Measurements from ENCODE around the gene GRM4. TPM values are rescaled to one million over a fixed set of nuclear protein-coding genes. Genes with fewer than 3 reads are reported as not detected.

The GRM4 gene
- total and polyA plus RNA-seq, 10 donors = 0.02 to 0.26 (median 0.09) TPM; not detected in 3

GRCh38 chr6:34082348-34082747, 63.5 kb downstream of the GRM4 start:
- Histone ChIP-seq H3K27ac (no peak overlapping the region), H3K36me3 (no peaks in the 10 kb centered on the region), H3K4me3 (no peak overlapping the region), H3K4me1 (no peaks in the 10 kb centered on the region), H3K27me3 (replicated peaks in 1 of 7) (peaks cover 0 to 18% (median 0%) of the 10 kb centered on the region in 7 donors), H3K9me3 (no peaks in the 10 kb centered on the region)
- TF ChIP-seq POLR2A (IDR thresholded peaks at IDR 0.05) = no peak
- no peak for TF ChIP-seq POLR2AphosphoS5 (IDR thresholded peaks at IDR 0.05)
- no peak for TF ChIP-seq CTCF (IDR thresholded peaks at IDR 0.05 in 8 of 11, conservative IDR thresholded peaks at IDR 0.05 in 3 of 11)
- intact Hi-C loops (cut with DNase I; ENCODE audit: low total_unique reads) = no loop called here
- 73 to 83% (median 79%) methylated on average over 10 of the region's 10 CpGs for WGBS, 5 donors
- no peak for DNase-seq

GRCh38 chr6:34080357-34080756, 65.5 kb downstream of the GRM4 start:
- 69 to 92% (median 78%) methylated on average over 4 to 5 of the region's 5 CpGs for WGBS, 5 donors
- no peaks in the 10 kb centered on the region for H3K4me1 ChIP-seq
- H3K27ac ChIP-seq = no peak overlapping the region
- intact Hi-C loops (cut with DNase I; ENCODE audit: low total_unique reads) = no loop called here
- no peaks in the 10 kb centered on the region for H3K9me3 ChIP-seq
- H3K27me3 ChIP-seq (replicated peaks in 1 of 7) = peaks cover 0 to 18% (median 0%) of the 10 kb centered on the region in 7 donors
- no peaks in the 10 kb centered on the region for H3K36me3 ChIP-seq
- H3K4me3 ChIP-seq = no peak overlapping the region
- TF ChIP-seq POLR2A (IDR thresholded peaks at IDR 0.05) (no peak), CTCF (IDR thresholded peaks at IDR 0.05 in 8 of 11, conservative IDR thresholded peaks at IDR 0.05 in 3 of 11) (no peak), POLR2AphosphoS5 (IDR thresholded peaks at IDR 0.05) (no peak)
- DNase-seq = no peak

- intact Hi-C loops (cut with DNase I; ENCODE audit: low total_unique reads) = no loop called here
- H3K9me3 ChIP-seq = no peaks in the 10 kb centered on the region
- H3K27ac ChIP-seq = no peak overlapping the region
- TF ChIP-seq POLR2A (IDR thresholded peaks at IDR 0.05) = no peak
- no peak for TF ChIP-seq POLR2AphosphoS5 (IDR thresholded peaks at IDR 0.05)
- no peak for TF ChIP-seq CTCF (IDR thresholded peaks at IDR 0.05 in 8 of 11, conservative IDR thresholded peaks at IDR 0.05 in 3 of 11)
- no peak overlapping the region for H3K4me3 ChIP-seq
- H3K27me3 ChIP-seq (replicated peaks in 1 of 7) = peaks cover 0 to 18% (median 0%) of the 10 kb centered on the region in 7 donors
- H3K4me1 ChIP-seq = no peaks in the 10 kb centered on the region
- WGBS, 5 donors = 76 to 85% (median 81%) methylated on average over 8 of the region's 8 CpGs
- H3K36me3 ChIP-seq = no peaks in the 10 kb centered on the region
- no peak for DNase-seq
These were observed 66.0 kb downstream of the GRM4 start for GRCh38 chr6:34079899-34080298.

- no peaks in the 10 kb centered on the region for H3K9me3 ChIP-seq
- H3K36me3 ChIP-seq = no peaks in the 10 kb centered on the region
- no peak for TF ChIP-seq POLR2AphosphoS5 (IDR thresholded peaks at IDR 0.05)
- no peak for TF ChIP-seq CTCF (IDR thresholded peaks at IDR 0.05 in 8 of 11, conservative IDR thresholded peaks at IDR 0.05 in 3 of 11)
- TF ChIP-seq POLR2A (IDR thresholded peaks at IDR 0.05) = no peak
- intact Hi-C loops (cut with DNase I; ENCODE audit: low total_unique reads) = no loop called here
- DNase-seq = no peak
- H3K27ac ChIP-seq = no peak overlapping the region
- H3K4me3 ChIP-seq = no peak overlapping the region
- peaks cover 0 to 22% (median 0%) of the 10 kb centered on the region in 7 donors for H3K27me3 ChIP-seq (replicated peaks in 1 of 7)
- H3K4me1 ChIP-seq = no peaks in the 10 kb centered on the region
- 72 to 91% (median 85%) methylated on average over 6 of the region's 6 CpGs for WGBS, 5 donors
These were observed 70.0 kb downstream of the GRM4 start for GRCh38 chr6:34075906-34076305.
